ENCODE measurements around the gene RECK. TPM values are rescaled to one million over a fixed set of nuclear protein-coding genes. Genes with fewer than 3 reads are reported as not detected.
"Not testable (repeated sequence)": the region's sequence is repeated elsewhere in the genome, so short reads cannot be mapped to it uniquely, and the experiment has no call there.

RECK gene
- total and polyA plus RNA-seq, 5 experiments from 2014 or later, result 9.8 to 14.8 (median 13.2) TPM

DNA sequence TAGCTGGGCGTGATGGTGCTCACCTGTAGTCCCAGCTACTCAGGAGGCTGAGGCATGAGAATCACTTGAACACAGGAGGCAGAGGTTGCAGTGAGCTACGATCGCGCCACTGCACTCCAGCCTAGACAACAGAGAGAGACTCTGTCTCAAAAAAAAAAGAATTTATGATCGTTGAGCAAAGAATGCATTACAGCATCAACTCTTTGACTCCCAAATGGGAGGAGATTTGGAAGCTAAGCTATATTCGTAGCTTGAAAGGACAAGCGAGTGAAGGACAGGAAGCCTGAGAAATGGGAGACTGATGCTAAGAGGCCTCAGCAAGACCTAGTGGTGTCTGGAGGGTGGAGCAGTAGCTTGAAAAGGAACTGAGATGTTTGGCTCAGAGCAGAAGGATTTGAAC is 122.2 kb downstream of the RECK start:
- no peak for ATAC-seq
- POLR2A ChIA-PET, result no interaction called here
- H3K36me3 Mint-ChIP-seq, result peaks cover 0 to 33% (median 17%) of the 10 kb centered on the region in 3 donors

GRCh38 chr9:36159509-36159908 is 122.8 kb downstream of the RECK start:
- Mint-ChIP-seq H3K36me3 (peaks cover 0 to 30% (median 17%) of the 10 kb centered on the region in 3 donors), H3K27ac (peak overlapping the region in 2 of 10 donors; percentile 26 to 40), H3K4me1 (peaks cover 9 to 19% (median 16%) of the 10 kb centered on the region in 4 donors)
- H3K4me3 Mint-ChIP-seq, ATAC-seq, POLR2A ChIA-PET, DNase-seq, H3K27me3 Mint-ChIP-seq, H3K9me3 Mint-ChIP-seq: not testable (repeated sequence)

More for the DNA sequence above, 122.2 kb downstream of the RECK start:
- DNase-seq, result no peak
- Mint-ChIP-seq H3K27ac (peak overlapping the region in 3 of 10 donors; percentile 26 to 43 (median 32)), H3K9me3 (no peaks in the 10 kb centered on the region), H3K27me3 (no peaks in the 10 kb centered on the region), H3K4me3 (no peak overlapping the region), H3K4me1 (peaks cover 15 to 25% (median 19%) of the 10 kb centered on the region in 4 donors)

- peaks cover 5 to 19% (median 13%) of the 10 kb centered on the region in 4 donors for H3K4me1 Mint-ChIP-seq
- H3K9me3 Mint-ChIP-seq, ATAC-seq, H3K27me3 Mint-ChIP-seq, H3K4me3 Mint-ChIP-seq, POLR2A ChIA-PET, DNase-seq: not testable (repeated sequence)
- peaks cover 0 to 27% (median 17%) of the 10 kb centered on the region in 3 donors for H3K36me3 Mint-ChIP-seq
- H3K27ac Mint-ChIP-seq, result peak overlapping the region in 2 of 10 donors; percentile 5 to 25
Observed at GRCh38 chr9:36160126-36160525, 123.4 kb downstream of the RECK start.

DNA sequence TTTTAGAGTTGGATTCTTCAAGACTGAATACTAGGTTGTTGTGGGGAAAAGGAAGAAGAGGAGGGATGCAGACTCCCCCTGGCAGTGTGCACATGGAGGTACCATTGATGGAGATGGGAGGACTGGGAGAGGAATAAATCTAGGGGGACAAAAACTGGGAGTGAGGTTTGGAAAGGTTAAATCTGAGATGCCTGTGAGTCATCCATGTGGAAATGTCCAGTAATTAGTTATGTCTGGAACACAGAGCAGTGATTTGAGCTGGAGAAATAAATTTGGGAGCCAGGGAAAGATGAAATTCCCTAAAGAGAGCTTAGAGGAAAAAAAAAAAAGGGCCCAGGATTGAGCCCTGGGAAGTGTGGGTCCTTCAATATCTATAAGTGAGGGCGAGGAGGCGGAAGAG is 124.5 kb downstream of the RECK start:
- Mint-ChIP-seq H3K27ac (peak overlapping the region in 9 of 10 donors; percentile 11 to 84 (median 43)), H3K4me1 (peaks cover 6 to 22% (median 15%) of the 10 kb centered on the region in 4 donors), H3K27me3 (no peaks in the 10 kb centered on the region), H3K36me3 (peaks cover 0 to 23% (median 17%) of the 10 kb centered on the region in 3 donors), H3K4me3 (peak overlapping the region in 1 of 10 donors; percentile 5), H3K9me3 (no peaks in the 10 kb centered on the region)
- ATAC-seq, result no peak
- POLR2A ChIA-PET, result interaction anchor here (1.1 kb wide), 1 partner anchor 9 kb away, joined by 5 read pairs; no protein-coding TSS in a partner anchor
- DNase-seq, result no peak

- Mint-ChIP-seq H3K4me1 (peaks cover 11 to 29% (median 16%) of the 10 kb centered on the region in 4 donors), H3K9me3 (no peaks in the 10 kb centered on the region)
Observed at GRCh38 chr9:36162211-36162738, 125.6 kb downstream of the RECK start.

DNA sequence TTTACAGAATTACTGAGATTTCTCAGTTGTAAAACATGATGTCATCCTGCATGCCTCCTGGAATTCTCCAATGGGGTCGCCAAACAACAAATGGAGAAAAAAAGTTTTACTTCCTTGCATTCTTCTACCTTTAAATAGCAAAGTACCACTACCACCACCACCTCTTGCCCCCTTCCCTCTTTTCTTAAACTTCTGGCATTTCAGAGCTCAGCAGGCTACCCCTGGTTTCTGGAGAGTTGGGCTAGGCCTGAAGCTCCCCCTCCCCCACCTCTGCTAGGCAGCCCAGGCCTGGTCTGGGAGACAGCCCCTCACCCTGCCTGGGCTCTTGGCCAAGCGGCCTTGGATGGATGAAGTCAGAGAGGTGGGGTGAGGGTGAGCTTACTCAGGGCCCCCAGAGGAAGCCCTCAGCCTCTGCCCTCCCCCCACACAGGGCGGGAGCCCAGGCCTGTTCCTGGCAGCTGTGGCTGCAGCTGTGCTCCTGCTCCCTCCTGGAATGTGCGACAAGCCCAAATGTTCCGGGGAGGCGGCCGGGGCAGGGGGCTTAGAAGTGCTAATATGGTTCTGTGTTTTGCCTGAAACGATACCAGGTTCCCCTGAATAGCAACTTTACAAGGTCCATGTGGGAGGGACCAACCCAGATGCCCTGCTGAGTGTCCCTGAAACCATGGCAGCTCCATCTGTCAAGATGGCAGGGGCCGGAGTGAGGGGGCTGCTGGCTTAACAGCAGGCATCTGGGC is 126.5 kb downstream of the RECK start:
- H3K36me3 Mint-ChIP-seq, result peaks cover 0 to 15% (median 11%) of the 10 kb centered on the region in 3 donors
- no peaks in the 10 kb centered on the region for H3K27me3 Mint-ChIP-seq
- peak overlapping the region in 3 of 10 donors; percentile 5 to 31 (median 12) for H3K27ac Mint-ChIP-seq
- POLR2A ChIA-PET, result interaction anchor here (0.6 to 2.5 kb wide), 4 partner anchors 11 to 904 kb away, joined by 3 to 9 read pairs (median 6); partner anchors contain the start of gene GLIPR2
- ATAC-seq (no peak), DNase-seq (no peak)
- peaks cover 11 to 30% (median 16%) of the 10 kb centered on the region in 4 donors for H3K4me1 Mint-ChIP-seq
- H3K9me3 Mint-ChIP-seq, result no peaks in the 10 kb centered on the region
- no peak overlapping the region for H3K4me3 Mint-ChIP-seq

More at GRCh38 chr9:36162211-36162738, 125.6 kb downstream of the RECK start:
- Mint-ChIP-seq H3K4me3 (no peak overlapping the region), H3K36me3 (peaks cover 0 to 19% (median 12%) of the 10 kb centered on the region in 3 donors), H3K27ac (peak overlapping the region in 1 of 10 donors; percentile 33), H3K27me3 (no peaks in the 10 kb centered on the region)
- ATAC-seq, result no peak
- no peak for DNase-seq
- POLR2A ChIA-PET, result interaction anchor here (0.7 to 2.2 kb wide), 2 partner anchors 18 to 903 kb away, joined by 5 to 7 read pairs; no protein-coding TSS in a partner anchor

DNA sequence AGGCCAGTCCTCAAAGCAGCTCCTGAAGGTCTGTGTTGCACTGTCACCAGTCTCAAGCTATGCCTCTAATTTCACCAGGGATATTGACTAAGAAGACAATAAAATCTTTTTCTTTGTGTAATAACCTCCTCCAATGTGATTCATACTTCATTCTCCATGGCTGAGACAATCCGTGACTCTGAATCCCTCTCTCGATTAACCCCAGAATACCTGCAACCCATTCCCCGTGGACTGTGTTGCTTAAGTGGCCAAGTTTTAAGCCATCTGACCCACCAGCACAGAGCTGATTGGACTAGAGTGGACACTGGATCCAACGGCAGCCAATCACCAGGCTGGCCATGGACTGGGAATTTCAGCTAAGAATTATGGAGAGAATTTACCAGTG is 127.1 kb downstream of the RECK start:
- no peak for ATAC-seq
- H3K4me3 Mint-ChIP-seq, result no peak overlapping the region
- POLR2A ChIA-PET, result interaction anchor here (0.6 to 3.3 kb wide), 5 partner anchors 12 to 27 kb away, joined by 3 to 19 read pairs (median 7); partner anchors contain the start of gene GLIPR2
- no peaks in the 10 kb centered on the region for H3K27me3 Mint-ChIP-seq
- no peaks in the 10 kb centered on the region for H3K9me3 Mint-ChIP-seq
- peak overlapping the region in 6 of 10 donors; percentile 5 to 46 (median 26) for H3K27ac Mint-ChIP-seq
- peaks cover 0 to 11% (median 7%) of the 10 kb centered on the region in 3 donors for H3K36me3 Mint-ChIP-seq
- DNase-seq, result no peak
- peaks cover 11 to 27% (median 13%) of the 10 kb centered on the region in 4 donors for H3K4me1 Mint-ChIP-seq

- no peak overlapping the region for H3K4me3 Mint-ChIP-seq
- DNase-seq, result no peak
- H3K27me3 Mint-ChIP-seq, result no peaks in the 10 kb centered on the region
- H3K36me3 Mint-ChIP-seq, result peaks cover 0 to 11% (median 7%) of the 10 kb centered on the region in 3 donors
- POLR2A ChIA-PET, result interaction anchor here (1.0 to 3.3 kb wide), 5 partner anchors 10 to 28 kb away, joined by 3 to 19 read pairs (median 7); partner anchors contain the start of gene GLIPR2
- peak overlapping the region in 6 of 10 donors; percentile 19 to 70 (median 58) for H3K27ac Mint-ChIP-seq
- ATAC-seq, result no peak
- peaks cover 10 to 27% (median 11%) of the 10 kb centered on the region in 4 donors for H3K4me1 Mint-ChIP-seq
- H3K9me3 Mint-ChIP-seq, result no peaks in the 10 kb centered on the region
Observed at GRCh38 chr9:36164372-36164771, 127.7 kb downstream of the RECK start.

- Mint-ChIP-seq H3K9me3 (no peaks in the 10 kb centered on the region), H3K27ac (peak overlapping the region in 6 of 10 donors; percentile 19 to 70 (median 65)), H3K4me3 (peak overlapping the region in 6 of 10 donors; percentile 22 to 50 (median 40)), H3K36me3 (peaks cover 0 to 11% (median 7%) of the 10 kb centered on the region in 3 donors), H3K27me3 (no peaks in the 10 kb centered on the region), H3K4me1 (peaks cover 9 to 27% (median 11%) of the 10 kb centered on the region in 4 donors)
- POLR2A ChIA-PET, result interaction anchor here (0.7 to 3.3 kb wide), 5 partner anchors 10 to 28 kb away, joined by 3 to 19 read pairs (median 6); partner anchors contain the start of gene GLIPR2
- DNase-seq (no peak), ATAC-seq (no peak)
Observed at GRCh38 chr9:36164989-36165388, 128.3 kb downstream of the RECK start.

- ATAC-seq (no peak), DNase-seq (no peak)
- Mint-ChIP-seq H3K27me3 (no peaks in the 10 kb centered on the region), H3K4me1 (peaks cover 9 to 27% (median 11%) of the 10 kb centered on the region in 4 donors), H3K36me3 (peaks cover 0 to 7% (median 4%) of the 10 kb centered on the region in 3 donors), H3K4me3 (peak overlapping the region in 8 of 10 donors; percentile 6 to 66 (median 30)), H3K27ac (peak overlapping the region in 1 of 10 donors; percentile 19), H3K9me3 (no peaks in the 10 kb centered on the region)
- POLR2A ChIA-PET, result interaction anchor here (0.6 to 3.3 kb wide), 6 partner anchors 15 to 1097 kb away, joined by 3 to 19 read pairs (median 6); no protein-coding TSS in a partner anchor
Observed at GRCh38 chr9:36165826-36166167, 129.1 kb downstream of the RECK start.

GRCh38 chr9:36166168-36166927 is 129.6 kb downstream of the RECK start:
- Mint-ChIP-seq H3K36me3 (peaks cover 0 to 7% (median 0%) of the 10 kb centered on the region in 3 donors), H3K4me3 (peak overlapping the region; percentile 44 to 83 (median 66)), H3K27me3 (no peaks in the 10 kb centered on the region), H3K4me1 (peaks cover 4 to 22% (median 10%) of the 10 kb centered on the region in 4 donors), H3K9me3 (no peaks in the 10 kb centered on the region), H3K27ac (peak overlapping the region in 6 of 10 donors; percentile 40 to 89 (median 71))
- POLR2A ChIA-PET, result interaction anchor here (0.5 to 3.3 kb wide), 11 partner anchors 15 to 1097 kb away, joined by 3 to 19 read pairs (median 4); partner anchors contain the start of gene GLIPR2
- ATAC-seq (peak; percentile 97 to 99), DNase-seq (peak; percentile 59 to 87 (median 78))
